ENCODE data around the gene RD3L.

Gene RD3L

DNA sequence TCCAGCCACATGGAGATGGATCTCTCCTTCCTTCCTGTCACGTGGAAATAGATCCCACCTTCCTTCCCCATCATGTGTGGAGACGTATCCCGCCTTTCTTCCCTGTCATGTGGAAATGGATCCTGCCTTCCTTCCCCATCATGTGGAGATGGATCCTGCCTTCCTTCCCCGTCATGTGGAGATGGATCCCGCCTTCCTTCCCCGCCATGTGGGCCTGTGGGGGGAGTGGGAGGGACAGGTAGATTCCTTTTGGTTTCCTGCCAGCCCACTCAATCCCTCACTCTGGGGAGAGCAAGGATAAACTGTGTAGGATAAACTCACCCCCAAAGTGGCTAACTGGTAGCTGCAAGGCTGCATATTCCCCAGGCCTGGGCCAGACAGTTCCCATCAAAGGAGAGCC, 45.8 kb downstream of the RD3L start:
- no peak for DNase-seq (ENCODE audit: low read depth in 3 of 3)

DNA sequence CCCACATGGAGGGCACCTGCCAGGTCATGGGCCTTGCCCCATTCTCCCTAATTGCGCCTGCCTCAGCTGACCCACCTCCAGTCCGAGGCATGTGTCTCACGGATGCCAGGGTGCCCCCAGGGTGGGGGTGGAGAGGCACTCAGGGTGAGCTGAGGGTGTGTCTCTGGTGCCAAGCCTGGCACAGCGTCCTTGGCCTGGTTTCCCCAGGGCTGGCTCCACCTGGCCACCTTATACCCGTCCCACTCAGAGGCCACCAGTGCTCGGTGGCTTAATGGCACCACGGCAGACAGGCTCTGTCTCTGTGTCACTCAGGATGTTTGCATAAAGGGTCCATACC, 47.6 kb downstream of the RD3L start:
- DNase-seq (ENCODE audit: low read depth in 3 of 3), result no peak

DNA sequence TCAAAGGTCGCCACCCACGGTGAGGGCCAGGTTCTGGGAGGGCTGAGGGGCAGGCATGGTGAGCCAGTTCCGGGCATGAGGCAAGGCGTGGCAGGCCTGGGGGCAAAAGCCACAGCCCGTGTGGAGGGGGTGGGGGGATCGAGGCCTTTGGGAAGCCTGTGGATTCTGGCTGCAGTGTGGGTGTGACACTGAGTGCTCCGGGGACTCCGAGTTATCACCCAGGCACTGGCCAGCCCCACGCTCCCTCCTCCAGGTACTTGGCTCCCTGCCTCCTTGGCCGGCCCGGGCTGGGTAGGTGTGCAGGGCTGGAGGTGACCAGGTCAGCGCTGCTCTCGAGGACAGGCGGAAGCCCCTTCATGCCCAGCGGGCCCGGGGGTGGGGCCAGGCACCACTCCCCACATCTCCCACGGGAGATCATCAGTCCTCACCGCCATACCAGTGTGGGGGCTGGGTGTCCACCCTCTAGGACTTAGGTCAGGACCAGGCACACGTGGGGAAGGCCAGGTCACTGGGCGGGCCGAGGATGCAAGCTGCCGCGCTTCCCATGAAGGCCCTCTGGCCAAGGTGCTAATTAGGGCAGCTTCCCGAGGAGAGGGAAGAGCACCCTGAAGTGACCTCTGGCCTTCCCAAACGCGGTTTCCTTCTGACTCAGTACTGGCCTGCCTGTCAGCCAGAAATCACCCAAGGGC, 48.2 kb downstream of the RD3L start:
- no peak for DNase-seq (ENCODE audit: low read depth in 3 of 3)

DNA sequence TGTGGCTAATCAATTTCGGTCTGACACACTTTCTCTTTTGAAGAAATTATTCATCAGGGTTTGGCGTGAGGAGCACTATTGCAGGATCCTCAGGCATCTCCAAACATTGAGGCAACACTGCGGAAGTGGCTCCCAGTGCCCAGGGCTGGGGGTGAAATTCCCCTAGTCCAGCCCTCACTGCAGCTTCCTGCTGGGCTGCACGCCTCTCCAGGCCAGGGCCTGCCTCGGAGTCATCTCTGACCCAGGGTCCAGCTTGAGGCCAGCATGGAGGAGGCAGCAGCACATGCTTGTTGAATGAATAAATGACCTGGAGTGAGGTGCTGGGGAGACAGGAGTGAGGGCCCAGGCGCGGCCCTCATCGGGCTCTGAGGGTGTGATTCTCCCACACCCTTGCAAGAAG, 50.1 kb downstream of the RD3L start:
- no peak for DNase-seq (ENCODE audit: low read depth in 3 of 3)

DNA sequence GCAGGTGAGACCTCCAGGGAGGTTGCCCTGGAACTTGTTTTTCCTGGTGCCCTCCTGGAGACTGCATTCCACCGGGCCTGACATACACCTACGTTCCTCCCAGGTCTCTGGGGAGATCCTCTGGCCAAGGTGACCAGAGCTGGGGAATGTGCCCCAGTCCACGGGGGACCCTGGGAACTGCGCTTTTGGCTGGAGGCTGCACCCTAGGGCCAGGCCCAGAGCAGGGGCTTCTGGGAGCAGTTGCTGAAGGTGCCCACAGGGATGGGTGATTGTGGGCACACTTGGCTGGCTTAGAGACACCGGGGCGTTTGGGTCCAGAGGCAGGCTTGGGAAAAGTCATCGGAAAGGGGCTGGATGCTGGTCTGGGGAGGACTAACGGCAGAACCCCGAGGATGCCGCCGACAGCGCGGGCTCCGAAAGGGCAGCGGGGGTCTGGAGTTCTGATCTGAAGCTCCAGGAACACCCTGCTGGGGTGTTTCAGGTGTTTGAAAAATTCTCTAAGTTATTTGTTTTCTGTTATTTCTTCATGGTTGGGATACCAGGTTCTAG, 50.6 kb downstream of the RD3L start:
- no peak for DNase-seq (ENCODE audit: low read depth in 3 of 3)

DNA sequence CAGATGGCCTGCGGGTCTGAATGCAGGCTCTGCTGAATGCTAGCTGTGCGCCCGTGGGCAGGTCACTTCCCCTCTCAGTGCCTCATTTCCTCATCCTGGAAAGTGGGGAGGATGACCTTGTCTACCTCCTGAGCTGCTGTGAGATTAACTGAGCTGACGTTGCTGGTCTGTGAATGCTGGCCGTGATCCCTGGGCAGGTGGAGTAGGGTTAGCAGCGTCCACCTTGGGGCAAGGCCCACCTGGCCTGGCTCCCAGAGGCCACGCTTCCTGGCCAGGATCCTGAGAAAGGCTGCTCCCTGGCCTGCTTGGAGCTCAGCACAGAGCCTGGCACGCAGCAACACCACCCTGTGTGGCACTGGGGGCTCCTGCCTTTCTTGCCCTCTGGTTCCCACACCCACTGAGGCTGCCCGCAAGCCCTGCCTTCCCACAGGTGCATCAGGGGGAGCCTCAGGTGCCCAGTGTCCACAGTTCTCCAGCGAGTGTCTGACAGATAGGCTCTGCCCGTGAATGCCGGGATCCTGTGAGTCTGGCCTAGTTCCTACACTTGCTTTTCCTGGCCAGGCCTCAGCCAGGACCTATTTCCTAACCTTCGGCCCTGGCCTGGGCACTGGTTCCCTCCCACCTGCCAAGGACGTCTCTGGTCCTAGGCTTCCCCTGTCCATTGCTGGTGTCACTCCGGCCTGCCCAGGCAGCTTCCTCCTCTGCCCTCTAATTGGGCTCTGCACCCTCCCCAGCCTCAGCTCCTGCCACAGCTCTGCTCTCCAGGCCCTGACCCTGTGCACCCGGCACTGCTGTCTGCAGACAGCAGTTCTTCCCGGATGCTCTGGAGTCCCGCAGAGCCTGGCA, 51.3 kb downstream of the RD3L start:
- no peak for DNase-seq (ENCODE audit: low read depth in 3 of 3)
